Fibroblast of mammary gland (primary cell): Measurements from ENCODE around the gene ZHX3.
A peak's percentile ranks its signal among the peaks of the same experiment; 100 is the strongest.

Experiments
- DNase-seq: peaks from one replicate; pipeline ENCODE4 v3.0.0-alpha.2; 2010; ENCODE audit warnings: low read depth
- H3K4me3 ChIP-seq: 2 replicates; pipeline ENCODE4 v1.5.1; 2011; ENCODE audit warnings: low read depth, mild to moderate bottlenecking, low read length, moderate library complexity; ENCODE audit not compliant: control insufficient read depth
- TF ChIP-seq, protein P1 (sequence below): conservative IDR thresholded peaks from 2 replicates; pipeline ENCODE4 v1.5.1; 2011; ENCODE audit warnings: low read depth, low read length, inconsistent platforms; ENCODE audit not compliant: control insufficient read depth, insufficient read depth

ZHX3 gene, protein sequence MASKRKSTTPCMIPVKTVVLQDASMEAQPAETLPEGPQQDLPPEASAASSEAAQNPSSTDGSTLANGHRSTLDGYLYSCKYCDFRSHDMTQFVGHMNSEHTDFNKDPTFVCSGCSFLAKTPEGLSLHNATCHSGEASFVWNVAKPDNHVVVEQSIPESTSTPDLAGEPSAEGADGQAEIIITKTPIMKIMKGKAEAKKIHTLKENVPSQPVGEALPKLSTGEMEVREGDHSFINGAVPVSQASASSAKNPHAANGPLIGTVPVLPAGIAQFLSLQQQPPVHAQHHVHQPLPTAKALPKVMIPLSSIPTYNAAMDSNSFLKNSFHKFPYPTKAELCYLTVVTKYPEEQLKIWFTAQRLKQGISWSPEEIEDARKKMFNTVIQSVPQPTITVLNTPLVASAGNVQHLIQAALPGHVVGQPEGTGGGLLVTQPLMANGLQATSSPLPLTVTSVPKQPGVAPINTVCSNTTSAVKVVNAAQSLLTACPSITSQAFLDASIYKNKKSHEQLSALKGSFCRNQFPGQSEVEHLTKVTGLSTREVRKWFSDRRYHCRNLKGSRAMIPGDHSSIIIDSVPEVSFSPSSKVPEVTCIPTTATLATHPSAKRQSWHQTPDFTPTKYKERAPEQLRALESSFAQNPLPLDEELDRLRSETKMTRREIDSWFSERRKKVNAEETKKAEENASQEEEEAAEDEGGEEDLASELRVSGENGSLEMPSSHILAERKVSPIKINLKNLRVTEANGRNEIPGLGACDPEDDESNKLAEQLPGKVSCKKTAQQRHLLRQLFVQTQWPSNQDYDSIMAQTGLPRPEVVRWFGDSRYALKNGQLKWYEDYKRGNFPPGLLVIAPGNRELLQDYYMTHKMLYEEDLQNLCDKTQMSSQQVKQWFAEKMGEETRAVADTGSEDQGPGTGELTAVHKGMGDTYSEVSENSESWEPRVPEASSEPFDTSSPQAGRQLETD

DNA sequence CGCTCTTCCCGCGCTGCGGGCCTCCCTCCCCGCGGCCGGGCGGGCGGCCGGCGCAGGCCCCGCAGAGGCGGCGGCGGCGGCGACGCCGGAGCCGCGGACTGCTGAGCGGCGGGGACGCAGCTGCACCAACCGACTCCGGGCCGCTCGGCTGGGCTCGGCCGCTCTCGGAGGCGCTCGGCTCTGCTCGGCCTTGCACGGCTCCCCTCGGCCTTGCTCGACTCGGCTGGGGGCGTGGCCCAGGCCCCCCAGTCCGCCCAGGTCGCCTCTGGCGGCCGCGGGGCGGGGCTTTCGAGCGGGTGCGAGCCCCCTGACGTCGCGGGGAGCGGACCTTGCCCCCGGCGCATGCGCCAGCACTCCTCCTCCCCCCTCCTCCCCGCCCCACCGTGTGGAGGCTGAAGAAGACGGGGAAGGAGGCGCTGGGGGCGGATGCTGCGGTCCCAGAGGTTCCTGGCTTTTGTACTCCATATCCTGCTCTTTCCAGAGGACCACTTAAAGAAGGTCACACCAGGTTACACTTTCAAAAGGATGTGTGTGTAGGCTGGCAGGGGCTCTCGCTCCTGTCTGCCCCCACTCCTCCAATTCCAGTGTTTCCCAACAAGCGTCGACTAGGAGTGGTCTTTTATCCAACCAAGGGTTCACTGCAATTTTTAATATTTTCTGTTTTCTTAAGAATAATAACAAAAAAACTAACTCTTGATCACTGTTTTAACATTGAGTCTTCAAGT is at the start of gene ZHX3:
Gene ZHX3, minus strand, starts transcription at position 186 of the 725 bp plus-strand sequence. CDS start 112,815 bp downstream, outside the sequence.
- DNase-seq, result peak; percentile 94
- H3K4me3 ChIP-seq, result peak within 1 kb of the TSS; percentile 74
- TF ChIP-seq, protein P1, sequence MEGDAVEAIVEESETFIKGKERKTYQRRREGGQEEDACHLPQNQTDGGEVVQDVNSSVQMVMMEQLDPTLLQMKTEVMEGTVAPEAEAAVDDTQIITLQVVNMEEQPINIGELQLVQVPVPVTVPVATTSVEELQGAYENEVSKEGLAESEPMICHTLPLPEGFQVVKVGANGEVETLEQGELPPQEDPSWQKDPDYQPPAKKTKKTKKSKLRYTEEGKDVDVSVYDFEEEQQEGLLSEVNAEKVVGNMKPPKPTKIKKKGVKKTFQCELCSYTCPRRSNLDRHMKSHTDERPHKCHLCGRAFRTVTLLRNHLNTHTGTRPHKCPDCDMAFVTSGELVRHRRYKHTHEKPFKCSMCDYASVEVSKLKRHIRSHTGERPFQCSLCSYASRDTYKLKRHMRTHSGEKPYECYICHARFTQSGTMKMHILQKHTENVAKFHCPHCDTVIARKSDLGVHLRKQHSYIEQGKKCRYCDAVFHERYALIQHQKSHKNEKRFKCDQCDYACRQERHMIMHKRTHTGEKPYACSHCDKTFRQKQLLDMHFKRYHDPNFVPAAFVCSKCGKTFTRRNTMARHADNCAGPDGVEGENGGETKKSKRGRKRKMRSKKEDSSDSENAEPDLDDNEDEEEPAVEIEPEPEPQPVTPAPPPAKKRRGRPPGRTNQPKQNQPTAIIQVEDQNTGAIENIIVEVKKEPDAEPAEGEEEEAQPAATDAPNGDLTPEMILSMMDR, result no peak

DNA sequence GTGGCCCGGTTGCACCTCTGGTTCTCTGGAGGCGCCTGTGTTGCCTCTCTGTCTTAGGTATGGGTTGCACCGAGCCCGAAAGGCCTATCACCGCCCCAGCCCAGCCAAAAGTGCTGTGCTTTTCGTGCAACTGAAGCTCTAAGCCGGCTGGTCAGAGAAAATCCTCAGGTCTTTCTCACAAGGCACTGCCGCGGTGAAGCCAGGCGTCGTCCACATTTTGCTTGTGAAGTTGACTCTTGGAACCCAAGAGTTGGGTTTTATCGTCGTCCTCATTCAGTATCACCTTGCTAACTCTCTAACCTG is 49.8 kb upstream of the ZHX3 start:
- H3K4me3 ChIP-seq, result no peak overlapping the region
- no peak for DNase-seq
- TF ChIP-seq, protein P1, result no peak

DNA sequence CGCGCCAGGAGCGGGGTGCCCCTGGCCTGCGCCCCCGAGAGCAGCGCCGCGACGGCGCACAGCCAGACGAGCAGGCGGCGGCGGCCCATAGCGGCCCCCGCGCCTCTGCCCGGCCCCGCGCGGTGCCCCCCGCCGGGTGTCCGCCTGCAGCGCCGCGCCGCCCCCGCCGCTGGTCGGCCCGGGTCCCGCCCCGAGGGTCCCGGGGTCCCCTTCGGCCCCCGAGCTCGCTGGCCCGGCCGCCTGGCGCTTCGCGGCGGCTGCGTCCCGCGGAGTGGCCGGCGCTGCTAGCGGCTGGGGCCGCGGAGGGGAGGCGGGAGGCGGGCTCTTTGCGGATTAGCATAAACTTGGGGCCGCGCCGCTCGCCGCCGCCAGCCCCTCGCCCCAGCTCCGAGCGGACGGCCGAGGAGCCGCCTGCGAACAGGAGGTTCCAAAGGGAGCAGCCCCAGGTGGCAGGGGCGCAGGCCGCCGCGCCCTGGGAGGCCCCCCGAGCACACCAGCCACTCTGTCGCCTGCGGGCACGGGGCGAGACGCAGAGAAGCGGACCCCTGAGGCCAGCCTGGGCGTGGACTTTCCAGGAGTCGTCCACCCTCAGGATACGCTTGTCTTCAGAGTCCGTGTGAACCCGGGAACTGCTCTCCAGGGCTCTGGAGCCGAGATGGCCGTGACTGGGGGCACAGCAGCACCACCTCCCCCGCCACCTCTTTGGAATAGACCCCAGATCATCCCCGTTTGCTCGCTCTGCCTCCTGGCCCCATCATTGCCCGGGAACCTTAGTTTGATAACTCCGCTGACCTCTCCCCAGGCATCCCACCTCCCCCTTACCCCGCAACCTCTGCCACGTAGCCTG is 49.2 kb upstream of the ZHX3 start, which contains the start of gene EMILIN3:
Gene EMILIN3, minus strand, starts transcription at position 273 of the 847 bp plus-strand sequence. Its CDS starts 184 bp downstream, at position 89.
- no peak within 1 kb of the TSS for H3K4me3 ChIP-seq
- TF ChIP-seq, protein P1, result no peak
- no peak for DNase-seq

DNA sequence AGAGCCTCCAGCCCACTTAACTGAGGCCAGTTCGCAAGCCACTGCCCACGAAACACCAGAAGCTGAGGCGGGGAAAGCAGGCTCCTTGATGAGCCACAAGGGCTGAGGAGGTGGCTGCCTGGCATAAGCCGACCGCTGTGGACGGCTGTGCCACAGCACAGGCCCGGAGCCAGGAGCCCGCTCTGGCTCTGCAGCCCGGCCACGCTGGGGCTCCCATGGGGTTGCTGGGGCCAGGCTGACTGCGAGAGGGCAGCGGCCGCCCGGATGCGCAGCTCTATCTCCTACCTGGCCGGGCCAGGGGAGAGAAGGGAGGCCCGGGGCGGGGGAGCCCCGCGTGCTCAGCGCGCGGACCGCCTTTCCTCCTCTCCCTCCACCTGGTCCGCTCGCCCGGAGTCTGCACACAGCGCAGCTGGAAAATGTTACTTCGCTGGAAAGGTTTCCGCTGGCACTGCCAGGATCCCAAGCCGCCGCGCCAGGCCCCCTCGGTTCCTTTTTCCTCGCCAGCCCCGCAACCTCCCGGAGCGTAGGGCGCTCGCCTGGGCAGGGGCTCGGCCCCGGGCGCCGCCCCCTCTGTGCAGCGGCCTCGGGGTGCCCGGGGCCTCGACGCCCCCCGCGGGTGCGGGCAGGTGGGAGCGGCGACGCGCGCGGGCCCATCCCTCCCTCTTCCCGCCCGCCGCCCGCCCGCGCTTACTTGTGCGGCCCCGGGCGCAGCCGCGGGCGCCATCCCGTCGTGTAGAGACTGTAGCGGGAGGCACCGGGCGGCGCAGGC is 48.4 kb upstream of the ZHX3 start:
- TF ChIP-seq, protein P1, result no peak
- no peak overlapping the region for H3K4me3 ChIP-seq
- no peak for DNase-seq

DNA sequence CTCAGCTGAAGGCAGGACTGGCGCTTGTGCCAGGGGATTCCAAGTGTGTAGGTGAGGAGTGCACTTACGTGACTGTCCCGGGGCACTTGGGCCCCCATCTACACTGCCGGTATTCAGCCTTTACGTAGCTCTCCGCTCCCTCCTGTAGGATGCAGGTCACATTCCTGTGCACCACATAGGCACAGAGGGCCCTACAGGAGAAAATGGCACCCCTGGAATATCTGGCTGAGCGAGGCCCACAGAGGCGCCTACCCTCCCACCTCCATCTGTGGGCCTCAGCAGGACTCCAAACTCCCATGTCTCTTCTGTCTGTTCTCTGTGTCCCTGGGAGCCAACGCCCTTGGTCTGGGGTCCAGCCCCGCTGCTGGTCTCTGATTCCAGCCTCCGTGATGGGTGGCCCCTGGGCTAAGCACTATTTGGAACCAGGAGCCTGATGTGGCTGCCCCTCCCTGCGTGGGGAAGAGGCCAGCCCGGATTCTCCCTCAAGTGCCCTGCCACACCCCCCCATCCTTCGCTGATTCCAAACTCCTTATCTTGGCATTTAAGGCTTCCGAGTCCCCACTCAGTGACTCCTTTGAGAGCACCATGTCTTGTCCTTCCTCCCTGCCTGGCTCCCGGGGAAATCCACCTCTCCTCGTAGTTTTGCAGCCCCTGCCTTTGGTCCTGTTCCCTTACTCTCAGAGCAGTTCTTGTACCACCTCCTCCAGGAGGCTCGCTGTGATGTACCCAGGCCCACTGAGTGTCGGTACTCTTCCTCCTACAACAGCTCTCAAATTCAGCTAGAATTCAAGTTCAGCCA is 47.6 kb upstream of the ZHX3 start:
- TF ChIP-seq, protein P1, result no peak
- H3K4me3 ChIP-seq, result no peak overlapping the region
- no peak for DNase-seq
